ENCODE results near the gene SGCD. TPM values are rescaled to one million over a fixed set of nuclear protein-coding genes. Genes with fewer than 3 reads are reported as not detected.

The SGCD gene
- total RNA-seq, 1 experiment from 2014 or later = not detected

- Histone ChIP-seq H3K79me2 (ENCODE audit: insufficient read depth, low read length) (no peaks in the 10 kb centered on the region), H3K4me2 (ENCODE audit: low read length) (no peak overlapping the region), H3K9me3 (ENCODE audit: control insufficient read depth in 1 of 2, insufficient read depth in 1 of 2, low read depth in 1 of 2, low read length in 2 of 2) (peaks cover 0 to 3% of the 10 kb centered on the region in 2 experiments; a peak in 2 of 4 replicates), H4K20me1 (ENCODE audit: insufficient read depth) (no peaks in the 10 kb centered on the region), H3K27ac (ENCODE audit: low read depth, low read length) (no peak overlapping the region), H3K4me1 (ENCODE audit: control insufficient read depth in 1 of 2, insufficient read depth in 2 of 2, low read length in 2 of 2) (no peaks in the 10 kb centered on the region), H3K9ac (ENCODE audit: low read length) (no peak overlapping the region), H3K36me3 (ENCODE audit: control insufficient read depth in 1 of 2, insufficient read depth in 2 of 2, low read length in 2 of 2) (no peaks in the 10 kb centered on the region), H3K27me3 (ENCODE audit: insufficient read depth, low read length) (no peaks in the 10 kb centered on the region), H2AFZ (ENCODE audit: low read depth, low read length, poor library complexity, severe bottlenecking) (no peak overlapping the region), H3K9me2 (ENCODE audit: insufficient read depth) (no peaks in the 10 kb centered on the region), H3K4me3 (replicated peaks in 1 of 2; ENCODE audit: low read depth in 1 of 2, low read length in 2 of 2) (no peak overlapping the region)
- POLR2A ChIA-PET = no interaction called here
- RAD21 ChIA-PET (ENCODE audit: low non-redundant PET in 1 of 2, low total read pairs in 2 of 2, uncharacterized antibody in 2 of 2, unreplicated experiment in 2 of 2) = no interaction called here
- intact Hi-C loops (cut with micrococcal nuclease) = no loop called here
- no peak for ATAC-seq
- TF ChIP-seq, protein P1, sequence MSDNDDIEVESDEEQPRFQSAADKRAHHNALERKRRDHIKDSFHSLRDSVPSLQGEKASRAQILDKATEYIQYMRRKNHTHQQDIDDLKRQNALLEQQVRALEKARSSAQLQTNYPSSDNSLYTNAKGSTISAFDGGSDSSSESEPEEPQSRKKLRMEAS (IDR thresholded peaks at IDR 0.05) = no peak
- TF ChIP-seq EZH2 (IDR thresholded peaks at IDR 0.05) (no peak), CEBPB (IDR thresholded peaks at IDR 0.05; ENCODE audit: low read depth) (no peak), FOSL1 (IDR thresholded peaks at IDR 0.05; ENCODE audit: low read depth) (no peak), ATF3 (IDR thresholded peaks at IDR 0.05) (no peak), ZBTB33 (IDR thresholded peaks at IDR 0.05; ENCODE audit: extremely low read depth, insufficient replicate concordance, low read length) (no peak), JUND (IDR thresholded peaks at IDR 0.05) (no peak), ZFX (IDR thresholded peaks at IDR 0.05) (no peak), POLR2AphosphoS5 (IDR thresholded peaks at IDR 0.05; ENCODE audit: low read depth, low read length) (no peak), ZNF274 (IDR thresholded peaks at IDR 0.05; ENCODE audit: low read depth, low read length) (no peak), ELF1 (IDR thresholded peaks at IDR 0.05; ENCODE audit: borderline replicate concordance, low read depth) (no peak), RAD21 (IDR thresholded peaks at IDR 0.05; ENCODE audit: low read depth) (no peak), SP1 (IDR thresholded peaks at IDR 0.05; ENCODE audit: low read depth) (no peak), YY1 (IDR thresholded peaks at IDR 0.05; ENCODE audit: extremely low read depth, insufficient replicate concordance, low read depth, low read length) (no peak)
- no TSS peak for BruUV-seq (replicated peaks)
- no peak for DNase-seq (ENCODE audit: low read depth, low spot score)
- CTCF ChIA-PET = no interaction called here
Observed at GRCh38 chr5:156595132-156595787, 268.3 kb downstream of the SGCD start.

Data from HCT116 (cell line).